Activated T-cell treated with anti-CD3 and anti-CD28 coated beads, Interleukin-2, amount 50 U/mL, for 1 hour (primary cell): ENCODE measurements around the gene IL3.

Experiments used
- DNase-seq: peaks from one replicate; pipeline ENCODE4 v3.0.0-alpha.2; 2020

The IL3 gene

GRCh38 chr5:132073231-132074013, 13.0 kb downstream of the IL3 start, which contains the start of gene CSF2:
TSS of gene CSF2 (plus strand) at chr5:132073789. CDS start at chr5:132073824, 35 bp downstream.
- DNase-seq, result no peak

- DNase-seq, result no peak
Measured at GRCh38 chr5:132074091-132074771, 13.8 kb downstream of the IL3 start.

- no peak for DNase-seq
Measured at GRCh38 chr5:132074772-132075718, 14.6 kb downstream of the IL3 start.

- DNase-seq, result no peak
Measured at GRCh38 chr5:132075719-132076077, 15.2 kb downstream of the IL3 start.

- DNase-seq, result no peak
Measured at GRCh38 chr5:132076202-132076830, 15.9 kb downstream of the IL3 start.

GRCh38 chr5:132076983-132077382, 16.5 kb downstream of the IL3 start:
- DNase-seq, result no peak

GRCh38 chr5:132079081-132079480, 18.6 kb downstream of the IL3 start:
- DNase-seq, result no peak

GRCh38 chr5:132079619-132080018, 19.2 kb downstream of the IL3 start:
- no peak for DNase-seq

GRCh38 chr5:132080595-132080994, 20.1 kb downstream of the IL3 start:
- no peak for DNase-seq

GRCh38 chr5:132081458-132081857, 21.0 kb downstream of the IL3 start:
- DNase-seq, result no peak

GRCh38 chr5:132082329-132083023, 22.0 kb downstream of the IL3 start:
- DNase-seq, result no peak

- DNase-seq, result no peak
Measured at GRCh38 chr5:132083071-132083678, 22.7 kb downstream of the IL3 start.

GRCh38 chr5:132085686-132086085, 25.2 kb downstream of the IL3 start:
- no peak for DNase-seq

- no peak for DNase-seq
Measured at GRCh38 chr5:132086277-132086794, 25.9 kb downstream of the IL3 start.

- DNase-seq, result no peak
Measured at GRCh38 chr5:132087176-132087575, 26.7 kb downstream of the IL3 start.

GRCh38 chr5:132087661-132088060, 27.2 kb downstream of the IL3 start:
- DNase-seq, result no peak

GRCh38 chr5:132089363-132089762, 28.9 kb downstream of the IL3 start:
- DNase-seq, result no peak

GRCh38 chr5:132090107-132090506, 29.7 kb downstream of the IL3 start:
- no peak for DNase-seq

- no peak for DNase-seq
Measured at GRCh38 chr5:132093271-132093670, 32.8 kb downstream of the IL3 start.

GRCh38 chr5:132094393-132095076, 34.1 kb downstream of the IL3 start:
- no peak for DNase-seq

GRCh38 chr5:132095077-132095410, 34.6 kb downstream of the IL3 start:
- DNase-seq, result no peak
